RKO (cell line): ENCODE measurements around the gene NR6A1.

Experiments used
- DNase-seq: peaks from one replicate; pipeline ENCODE4 v3.0.0-alpha.2; 2016; ENCODE audit warnings: low spot score

The NR6A1 gene

GRCh38 chr9:124503713-124504529 is 267.2 kb downstream of the NR6A1 start:
- no peak for DNase-seq

- no peak for DNase-seq
Measured at GRCh38 chr9:124502711-124503702, 268.1 kb downstream of the NR6A1 start.

- DNase-seq, result no peak
Measured at GRCh38 chr9:124501771-124502320, 269.3 kb downstream of the NR6A1 start.

GRCh38 chr9:124500796-124501611 is 270.1 kb downstream of the NR6A1 start:
- no peak for DNase-seq

GRCh38 chr9:124500028-124500795 is 270.9 kb downstream of the NR6A1 start:
- DNase-seq, result no peak

- DNase-seq, result no peak
Measured at GRCh38 chr9:124499216-124499615, 271.9 kb downstream of the NR6A1 start.

- DNase-seq, result no peak
Measured at GRCh38 chr9:124498499-124499146, 272.5 kb downstream of the NR6A1 start.

- DNase-seq, result no peak
Measured at GRCh38 chr9:124498040-124498439, 273.1 kb downstream of the NR6A1 start.

GRCh38 chr9:124497441-124497840 is 273.7 kb downstream of the NR6A1 start:
- no peak for DNase-seq

- DNase-seq, result no peak
Measured at GRCh38 chr9:124496463-124496862, 274.6 kb downstream of the NR6A1 start.

- DNase-seq, result no peak
Measured at GRCh38 chr9:124496075-124496449, 275.0 kb downstream of the NR6A1 start.

GRCh38 chr9:124495126-124496074 is 275.7 kb downstream of the NR6A1 start:
- DNase-seq, result no peak

GRCh38 chr9:124493794-124494479 is 277.2 kb downstream of the NR6A1 start:
- no peak for DNase-seq

- DNase-seq, result no peak
Measured at GRCh38 chr9:124493218-124493617, 277.9 kb downstream of the NR6A1 start.

- DNase-seq, result no peak
Measured at GRCh38 chr9:124492818-124493217, 278.3 kb downstream of the NR6A1 start.

GRCh38 chr9:124491049-124491975 is 279.8 kb downstream of the NR6A1 start:
- DNase-seq, result no peak

- no peak for DNase-seq
Measured at GRCh38 chr9:124490004-124490403, 281.1 kb downstream of the NR6A1 start.

- DNase-seq, result no peak
Measured at GRCh38 chr9:124489222-124489621, 281.9 kb downstream of the NR6A1 start.
